ENCODE results near the gene RBM47.
A peak's percentile ranks its signal among the peaks of the same experiment; 100 is the strongest.

The RBM47 gene

DNA sequence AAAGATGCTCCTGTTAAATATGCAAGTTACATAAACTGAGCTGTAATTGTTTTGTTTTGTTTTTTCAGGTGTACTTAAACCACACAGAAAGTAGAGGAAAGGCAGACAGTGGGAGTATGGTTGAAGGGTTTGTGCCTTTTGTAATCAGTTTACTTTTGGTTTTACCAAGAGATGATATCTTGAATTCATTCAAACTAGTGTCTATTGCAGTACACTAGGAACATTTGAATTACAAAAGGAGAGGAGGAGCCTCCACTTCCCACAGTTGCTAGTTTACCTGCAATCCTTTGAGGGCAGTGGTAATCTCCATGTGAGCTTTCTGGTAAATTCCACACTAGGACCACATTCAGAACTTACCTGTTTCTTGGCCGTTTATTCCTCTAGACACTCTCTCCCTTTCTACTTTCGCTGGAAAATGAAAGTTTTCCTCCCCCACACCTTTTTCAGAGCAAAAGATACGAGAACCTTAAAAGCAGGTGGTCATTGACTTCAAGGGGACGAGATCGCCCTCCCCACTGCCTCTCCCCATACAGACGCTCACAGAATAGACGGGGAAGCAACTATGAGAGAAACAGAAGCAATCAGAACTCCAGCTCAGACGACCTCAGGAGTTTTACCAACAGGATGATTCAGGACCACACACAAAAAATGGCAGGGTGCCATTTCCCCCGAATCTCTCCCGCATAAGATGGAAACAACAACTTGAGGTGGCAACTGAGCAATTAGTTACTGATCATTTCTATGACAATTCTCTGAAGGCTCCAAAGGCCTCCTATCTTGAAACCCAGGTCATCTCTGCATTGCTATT lies 3.3 kb downstream of the RBM47 start:
- DNase-seq: no peak
- intact Hi-C loops (cut with DNase I): no loop called here

DNA sequence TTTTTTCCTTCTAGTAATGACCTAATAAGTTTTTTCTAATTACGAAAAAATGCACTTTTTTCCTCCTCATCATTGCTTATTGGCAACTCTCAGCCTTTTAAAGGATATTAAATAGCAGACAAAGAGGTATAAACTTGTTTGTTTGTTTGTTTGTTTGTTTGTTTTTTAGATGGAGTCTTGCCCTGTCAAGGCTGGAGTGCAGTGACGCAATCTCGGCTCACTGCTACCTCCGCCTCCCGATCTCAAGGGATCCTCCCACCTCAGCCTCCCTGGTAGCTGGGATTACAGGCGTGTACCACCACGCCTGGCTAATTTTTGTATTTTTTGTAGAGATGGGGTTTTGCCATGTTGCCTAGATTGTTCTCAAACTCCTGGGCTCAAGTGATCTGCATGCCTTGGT lies 6.0 kb downstream of the RBM47 start:
- no peak for DNase-seq
- intact Hi-C loops (cut with DNase I): no loop called here

DNA sequence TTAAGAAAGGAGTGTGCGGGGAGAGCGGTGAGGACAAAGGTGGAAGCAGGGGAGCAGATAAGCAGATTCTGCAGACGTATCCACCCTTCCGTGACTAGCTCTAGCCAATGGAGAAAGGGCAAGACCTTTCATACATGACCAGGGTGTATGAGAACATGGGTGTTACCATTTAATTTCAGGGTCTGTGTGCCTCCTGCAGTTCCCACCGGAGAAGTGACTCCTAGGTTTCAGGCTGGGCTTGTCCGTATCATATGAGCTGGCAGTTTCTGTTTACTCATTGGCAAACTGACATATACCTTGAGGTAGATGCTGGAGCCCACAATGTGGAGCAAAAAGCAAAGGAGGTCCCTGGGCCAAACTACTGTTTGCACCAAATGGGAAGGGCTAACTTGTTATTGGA lies 6.8 kb downstream of the RBM47 start:
- intact Hi-C loops (cut with DNase I): no loop called here
- DNase-seq: no peak

DNA sequence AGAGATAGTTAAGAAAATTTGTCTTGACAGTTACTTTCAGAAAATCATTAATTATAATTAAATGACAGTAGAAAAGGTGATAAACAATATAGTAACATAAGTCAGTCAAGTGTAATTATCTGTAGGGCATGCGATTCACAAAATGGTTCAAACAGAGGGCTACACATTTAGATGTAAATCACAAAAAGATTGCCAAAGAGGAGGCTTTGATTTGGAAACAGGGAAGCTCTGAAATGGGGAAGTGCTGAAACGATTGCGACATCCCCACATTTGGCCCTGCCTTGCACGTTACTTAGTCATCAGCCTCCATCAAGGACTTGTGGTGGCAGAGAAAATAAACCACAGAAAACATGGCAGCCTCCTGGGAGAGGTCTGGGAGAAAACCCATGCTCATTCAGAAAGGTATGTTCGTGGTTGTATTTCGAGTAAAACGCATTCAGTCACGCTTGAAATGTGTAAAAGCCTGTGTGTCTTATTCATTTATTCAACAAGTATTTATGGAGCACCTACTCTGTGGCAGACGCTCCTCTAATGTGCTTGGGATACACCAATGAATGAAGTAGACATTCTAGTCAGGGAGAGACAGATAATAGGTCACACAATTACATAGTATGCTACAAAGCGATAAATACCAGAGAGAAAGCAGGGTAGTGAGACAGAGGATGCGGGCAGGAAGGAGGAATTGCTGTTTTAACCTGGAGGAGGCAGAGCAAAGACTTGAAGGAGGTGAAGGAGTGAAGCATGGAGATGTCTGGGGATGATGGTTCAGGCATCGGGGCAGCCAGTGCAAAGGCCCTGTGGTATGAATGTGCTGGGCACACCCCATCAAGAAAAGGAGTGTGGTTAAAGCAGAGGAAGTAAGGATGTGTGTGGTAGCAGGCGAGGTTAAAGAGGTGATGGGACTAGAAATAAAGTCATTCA lies 7.8 kb downstream of the RBM47 start:
- intact Hi-C loops (cut with DNase I): no loop called here
- peak in 2 of 10 donors; percentile 6 to 34 for DNase-seq

DNA sequence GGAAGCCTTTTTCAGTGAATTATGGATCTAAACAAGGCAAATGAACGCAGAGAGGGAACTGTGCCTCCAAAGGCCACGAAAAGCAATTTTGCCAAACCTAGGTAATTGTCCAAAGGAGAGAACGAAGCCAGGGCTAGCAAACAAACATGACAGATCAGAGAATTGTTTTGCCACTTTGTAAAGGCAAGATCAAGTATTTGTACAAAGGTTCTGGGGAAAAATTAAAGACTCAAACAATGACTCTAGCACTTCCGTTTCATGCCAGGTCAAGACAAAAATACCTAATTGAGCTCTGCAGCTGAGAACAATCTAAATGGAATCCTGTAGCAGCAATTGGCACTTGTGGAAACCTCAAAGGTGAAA lies 8.5 kb downstream of the RBM47 start:
- no peak for DNase-seq
- intact Hi-C loops (cut with DNase I): no loop called here

DNA sequence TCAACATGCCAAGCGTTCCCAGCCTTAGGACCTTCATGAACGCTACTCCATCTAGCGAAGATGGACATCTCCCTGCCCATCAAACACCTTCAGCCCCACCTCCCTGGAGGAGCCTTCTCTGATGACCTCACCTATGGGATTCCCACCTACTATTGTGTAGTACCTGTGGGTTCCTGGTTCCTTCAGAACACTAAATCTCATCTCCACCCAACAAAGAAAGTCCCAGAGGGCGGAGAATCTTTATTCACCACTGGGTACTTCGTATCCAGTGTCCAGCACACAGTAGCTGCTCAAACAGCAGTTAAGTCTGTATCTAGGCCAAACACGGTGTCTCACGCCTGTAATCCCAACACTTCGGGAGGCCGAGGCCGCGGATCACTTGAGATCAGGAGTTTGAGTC lies 10.1 kb downstream of the RBM47 start:
- DNase-seq: no peak
- intact Hi-C loops (cut with DNase I): no loop called here

DNA sequence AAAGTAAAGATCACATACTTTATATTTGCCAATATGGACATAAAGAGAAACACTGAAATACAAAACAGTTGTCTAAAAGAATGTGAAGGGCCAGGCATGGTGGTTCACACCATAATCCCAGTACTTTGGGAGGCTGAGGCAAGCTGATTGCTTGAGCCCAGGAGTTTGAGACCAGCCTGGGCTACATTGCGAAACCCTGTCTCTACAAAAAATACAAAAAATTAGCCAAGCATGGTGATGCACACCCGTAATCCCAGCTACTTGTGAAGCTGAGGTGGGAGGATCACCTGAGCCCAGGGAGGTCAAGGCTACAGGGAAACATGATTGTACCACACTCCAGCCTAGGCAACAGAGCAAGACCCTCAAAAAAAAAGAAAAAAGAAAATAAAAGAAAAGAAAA lies 11.8 kb downstream of the RBM47 start:
- intact Hi-C loops (cut with DNase I): no loop called here
- no peak for DNase-seq

DNA sequence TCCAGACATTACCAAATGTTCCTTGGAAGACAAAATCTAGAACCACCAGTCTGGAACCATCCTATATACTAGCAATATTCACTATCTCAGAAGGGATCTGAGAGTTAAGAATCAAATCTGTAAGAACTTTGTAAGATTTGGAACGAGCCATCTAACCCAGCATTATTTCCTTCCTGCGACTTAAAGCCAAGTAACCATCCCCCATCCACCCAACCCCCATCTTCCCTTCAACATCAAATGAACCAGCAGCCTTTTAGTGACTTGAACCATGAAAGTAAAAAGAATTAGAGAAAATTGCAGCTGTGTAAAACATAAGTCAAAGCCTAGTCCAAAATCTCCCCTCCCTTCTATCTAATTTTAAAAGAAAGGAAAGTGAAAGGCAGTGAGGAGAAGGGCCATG lies 15.6 kb downstream of the RBM47 start:
- intact Hi-C loops (cut with DNase I): no loop called here
- DNase-seq: no peak

DNA sequence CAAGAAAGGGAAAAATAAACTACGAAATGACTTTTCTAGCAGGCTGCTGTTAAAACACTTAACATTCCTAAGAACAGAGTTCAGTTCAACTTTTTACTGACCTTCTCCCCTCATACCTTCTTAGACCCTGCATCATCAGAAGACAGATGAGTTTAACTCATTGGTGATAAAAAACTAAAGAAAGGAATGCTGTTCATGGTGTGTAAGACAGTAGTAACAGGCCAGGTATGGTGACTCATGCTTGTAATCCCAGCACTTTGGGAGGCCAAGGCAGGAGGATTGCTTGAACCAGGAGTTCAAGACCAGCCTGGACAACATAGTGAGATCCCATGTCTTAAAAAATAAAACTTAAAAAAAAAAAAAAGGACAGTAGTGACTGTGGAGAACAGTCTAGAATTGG lies 16.2 kb downstream of the RBM47 start:
- intact Hi-C loops (cut with DNase I): no loop called here

DNA sequence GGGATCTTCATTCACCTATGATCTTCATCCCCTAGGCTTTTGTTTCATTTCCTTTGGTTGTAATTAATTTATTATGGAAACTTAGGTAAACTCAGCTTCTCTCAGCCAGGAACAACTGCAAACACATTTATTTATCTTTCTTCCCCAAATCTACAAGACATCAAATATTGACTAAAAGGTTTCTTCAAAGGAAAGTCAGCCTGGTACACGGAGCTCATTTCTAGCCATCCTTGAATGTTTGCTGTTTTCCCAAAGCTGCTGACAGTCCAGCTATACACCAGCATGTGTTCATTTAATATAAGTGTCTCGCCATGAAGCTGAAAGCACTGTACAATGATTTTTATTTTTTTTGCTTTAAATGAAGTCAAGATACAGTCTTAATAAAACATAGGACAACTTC lies 16.8 kb downstream of the RBM47 start:
- no peak for DNase-seq
- intact Hi-C loops (cut with DNase I): no loop called here

More for the DNA sequence above, 16.2 kb downstream of the RBM47 start:
- no peak for DNase-seq

DNA sequence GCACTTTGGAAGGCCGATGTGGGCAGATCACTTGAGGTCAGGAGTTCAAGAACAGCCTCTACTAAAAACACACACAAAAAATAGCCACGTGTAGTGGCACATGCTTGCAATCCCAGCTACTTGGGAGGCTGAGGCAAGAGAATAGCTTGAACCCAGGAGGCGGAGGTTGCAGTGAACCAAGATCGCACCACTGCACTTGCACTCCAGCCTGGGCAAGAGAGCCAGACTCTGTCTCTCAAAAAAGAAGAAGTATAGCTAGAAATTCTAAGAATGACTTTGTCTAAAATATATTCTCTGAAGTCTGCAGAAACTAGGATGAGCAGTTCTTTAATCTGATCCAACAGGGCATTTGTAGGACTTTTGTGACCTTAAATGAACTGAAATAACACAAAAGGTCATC lies 17.4 kb downstream of the RBM47 start:
- DNase-seq: no peak
- intact Hi-C loops (cut with DNase I): no loop called here

DNA sequence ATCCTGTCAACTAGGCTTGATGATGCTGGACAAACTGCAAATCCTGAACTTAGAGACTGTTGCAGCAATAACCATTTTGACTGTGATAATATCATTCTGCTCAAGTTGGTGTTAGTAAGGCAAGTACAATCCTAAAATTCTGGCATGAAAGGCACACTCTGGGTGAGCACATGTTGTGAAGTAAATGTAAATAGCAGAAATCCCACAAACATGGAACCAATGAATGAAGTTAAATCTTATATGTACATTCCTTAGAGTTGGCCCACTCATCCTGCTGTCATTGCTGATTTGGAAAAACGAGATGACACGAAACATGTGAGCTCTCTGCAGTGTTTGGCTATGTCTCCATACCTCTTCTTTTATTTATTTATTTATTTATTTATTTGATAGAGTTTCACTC lies 21.0 kb downstream of the RBM47 start:
- intact Hi-C loops (cut with DNase I): no loop called here
- no peak for DNase-seq

DNA sequence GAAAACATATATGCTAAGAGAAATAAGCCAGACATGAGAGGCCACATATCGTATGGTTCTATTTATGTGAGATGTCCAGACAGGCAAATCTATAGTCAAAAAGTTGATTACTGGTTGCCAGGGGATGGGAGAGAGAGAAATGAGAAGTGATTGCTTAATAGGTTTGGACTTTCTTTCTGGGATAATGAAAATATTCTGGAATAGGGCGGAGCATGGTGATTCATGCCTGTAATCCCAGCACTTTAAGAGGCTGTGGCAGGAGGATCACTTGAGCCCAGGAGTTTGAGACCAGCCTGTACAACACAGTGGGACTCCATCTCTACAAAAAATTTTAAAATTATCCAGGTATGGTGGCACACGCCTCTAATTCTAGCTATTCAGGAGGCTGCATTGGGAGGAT lies 22.4 kb downstream of the RBM47 start:
- intact Hi-C loops (cut with DNase I): no loop called here
- DNase-seq: no peak

DNA sequence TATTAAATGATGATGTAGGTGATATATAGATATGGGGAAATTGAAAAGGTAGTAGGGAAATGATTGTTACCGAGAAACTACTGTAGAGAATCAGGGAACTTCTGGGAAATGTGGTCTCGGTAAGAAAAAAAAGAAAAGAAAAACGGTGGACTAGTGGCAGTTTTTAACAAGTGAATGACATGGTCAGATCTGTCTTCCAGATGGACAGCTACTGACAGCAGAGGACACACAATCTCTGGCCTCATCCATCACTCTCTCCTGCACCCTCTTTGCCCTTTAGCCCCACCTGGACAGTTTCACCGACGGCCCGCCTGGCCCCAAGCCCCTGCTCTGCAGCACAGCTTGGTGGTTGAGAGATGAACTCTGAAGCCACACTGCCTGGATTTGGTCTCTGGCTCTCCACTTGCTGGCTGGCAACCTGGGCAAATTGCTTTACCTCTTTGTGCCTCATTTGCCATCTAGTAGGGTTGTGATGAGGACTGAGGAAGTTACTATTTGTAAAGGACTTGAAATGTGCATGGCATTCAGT lies 23.4 kb downstream of the RBM47 start:
- DNase-seq: no peak
- intact Hi-C loops (cut with DNase I): no loop called here

DNA sequence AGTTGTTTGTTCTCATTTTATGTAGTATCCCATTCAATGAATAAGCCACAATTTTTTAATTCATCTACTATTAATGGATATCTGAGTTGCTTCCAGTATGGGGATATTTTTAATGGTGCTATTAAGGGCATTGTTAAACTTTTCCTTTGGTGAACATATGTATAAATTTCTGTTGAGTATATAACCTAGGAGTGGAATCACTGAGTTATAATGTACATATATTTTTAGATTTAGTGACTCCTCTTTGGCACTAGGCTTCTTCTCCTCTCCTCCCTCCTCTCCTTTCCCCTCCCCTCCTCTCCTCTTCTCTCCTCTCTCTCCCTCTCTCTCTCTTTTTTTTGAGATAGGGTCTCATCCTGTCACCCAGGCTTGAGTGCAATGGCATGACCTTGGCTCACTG lies 26.4 kb downstream of the RBM47 start:
- intact Hi-C loops (cut with DNase I): no loop called here
- DNase-seq: no peak

DNA sequence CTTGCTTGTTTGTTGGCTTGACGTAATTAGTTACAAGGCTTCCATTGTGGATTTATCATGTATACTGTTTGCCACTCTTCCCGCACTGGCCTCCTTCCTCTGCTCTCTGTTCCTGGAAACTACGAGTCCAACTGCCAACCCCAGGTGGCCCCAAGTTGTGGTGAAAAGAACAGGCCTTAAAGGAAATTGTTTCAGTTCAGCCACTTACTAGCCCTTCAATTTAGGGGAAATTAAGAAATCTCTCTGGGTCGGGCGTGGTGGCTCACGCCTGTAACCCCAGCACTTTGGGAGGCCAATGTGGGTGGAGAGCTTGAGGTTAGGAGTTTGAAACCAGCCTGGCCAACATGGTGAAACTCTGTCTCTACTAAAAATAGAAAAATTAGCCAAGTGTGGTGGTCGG lies 28.0 kb downstream of the RBM47 start:
- intact Hi-C loops (cut with DNase I): no loop called here
- no peak for DNase-seq

DNA sequence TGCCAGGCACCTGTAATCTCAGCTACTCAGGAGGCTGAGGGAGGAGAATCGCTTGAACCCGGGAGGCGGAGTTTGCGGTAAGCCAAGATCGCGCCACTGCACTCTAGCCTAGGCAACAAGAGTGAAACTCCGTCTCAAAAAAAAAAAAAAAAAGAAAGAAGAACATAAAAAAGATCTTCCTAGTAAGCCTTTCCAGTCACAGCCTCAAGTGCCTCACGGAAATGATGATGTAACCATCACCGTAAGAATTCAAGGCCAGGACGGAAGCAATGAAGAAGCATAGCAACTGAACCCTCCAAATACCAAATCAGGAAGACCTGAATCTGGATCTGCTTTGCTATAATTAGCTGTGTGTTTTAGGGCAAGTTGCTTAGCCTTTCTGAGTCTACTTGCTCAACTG lies 28.8 kb downstream of the RBM47 start:
- no peak for DNase-seq
- intact Hi-C loops (cut with DNase I): no loop called here

DNA sequence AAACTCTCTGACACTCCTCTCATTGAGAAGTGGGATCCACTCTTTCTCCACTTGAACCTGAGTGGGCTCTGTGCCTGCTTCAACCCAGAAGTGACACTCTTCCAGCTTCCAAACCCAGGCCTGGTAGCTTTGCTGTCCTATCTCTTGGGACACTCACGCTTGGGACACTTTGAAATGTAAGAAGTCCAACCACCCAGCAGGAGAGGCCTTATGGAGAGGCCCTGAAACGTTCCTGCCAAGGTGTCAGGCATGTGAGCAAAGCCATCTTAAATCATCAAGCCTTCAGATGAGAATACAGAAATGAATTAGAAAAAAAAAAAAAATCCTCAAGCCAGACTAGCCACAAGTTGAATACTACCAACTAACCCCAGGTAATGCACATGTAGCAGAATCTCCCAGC lies 30.2 kb downstream of the RBM47 start:
- intact Hi-C loops (cut with DNase I): no loop called here
- no peak for DNase-seq

DNA sequence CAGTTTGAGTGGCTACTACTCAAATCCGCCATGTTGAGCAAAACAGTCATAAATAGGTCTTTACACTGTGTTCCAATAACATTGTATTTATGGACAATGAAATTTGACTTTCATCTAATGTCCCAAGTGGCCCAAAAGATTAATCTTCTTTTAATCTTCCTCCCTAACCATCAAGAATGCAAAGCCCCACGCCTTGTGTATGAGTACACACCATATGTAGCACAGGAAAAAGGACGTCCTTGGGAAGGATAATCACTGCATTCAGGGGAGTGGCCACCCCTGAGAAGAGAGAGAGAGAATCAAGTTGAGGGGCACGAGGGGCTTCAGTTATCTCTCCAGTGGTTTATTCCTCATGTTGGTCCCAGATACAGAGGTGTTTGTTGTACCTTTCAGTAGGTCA lies 33.1 kb downstream of the RBM47 start:
- DNase-seq: no peak
- intact Hi-C loops (cut with DNase I): no loop called here

DNA sequence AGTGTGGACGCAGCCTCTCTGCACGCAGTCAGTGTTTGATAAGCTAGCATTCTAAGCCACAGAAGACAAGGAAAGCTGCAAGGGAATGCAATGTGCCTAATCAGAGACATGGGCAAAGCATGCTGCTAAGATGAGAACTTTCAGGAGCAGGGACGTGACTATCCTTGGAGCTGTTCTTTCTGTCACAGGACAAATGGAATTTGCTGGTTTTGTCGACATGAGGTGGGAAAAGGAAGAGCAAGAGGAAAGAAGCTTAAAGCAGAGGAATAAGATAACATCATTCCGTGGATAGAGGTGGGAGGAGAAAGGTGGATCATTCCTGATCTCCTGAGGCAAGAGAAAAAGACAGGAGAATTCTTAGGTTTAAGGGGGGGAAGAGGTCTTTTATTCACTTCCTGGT lies 33.7 kb downstream of the RBM47 start:
- intact Hi-C loops (cut with DNase I): no loop called here
- DNase-seq: no peak

DNA sequence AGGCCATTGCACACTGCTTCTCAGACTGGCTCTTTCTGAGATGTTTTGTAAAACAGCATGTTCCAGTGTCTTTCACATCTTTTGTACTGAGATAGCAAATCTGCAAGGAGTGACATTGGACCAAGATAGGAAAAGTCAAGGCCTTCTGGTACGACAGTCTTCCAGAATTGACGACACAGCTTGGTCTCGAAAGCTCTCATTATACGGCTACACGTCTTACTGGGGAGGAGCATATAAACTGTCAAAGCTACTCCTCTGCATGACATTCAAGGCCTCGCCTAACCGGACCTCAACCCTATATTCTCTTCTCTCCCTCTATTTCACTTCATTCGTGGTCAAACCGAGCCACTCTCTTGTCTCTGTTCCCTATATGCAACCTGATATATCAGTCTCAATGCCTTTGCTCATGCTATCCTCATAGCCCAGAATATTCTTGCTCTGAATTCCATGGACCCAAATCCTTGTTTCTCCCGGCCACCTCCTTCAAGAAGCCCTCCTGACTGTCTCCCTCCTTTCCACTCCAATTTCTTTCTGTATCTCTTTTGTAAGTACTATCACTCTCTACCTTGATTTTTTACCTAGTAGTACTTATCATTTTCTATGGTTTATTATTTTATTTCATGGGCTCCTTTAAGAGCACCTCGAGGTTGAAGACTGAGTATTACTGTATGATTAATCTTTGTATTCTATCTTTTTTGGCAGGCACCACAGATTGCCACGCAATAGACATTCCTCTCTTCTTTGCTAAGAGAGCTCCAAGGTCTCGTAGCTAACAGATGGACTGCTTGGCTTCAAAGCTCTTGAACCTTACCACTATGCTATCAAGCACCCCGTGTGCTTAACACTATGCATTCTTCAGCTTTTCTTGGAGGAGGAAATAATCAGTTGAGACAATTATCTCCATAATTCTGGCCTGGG lies 35.1 kb downstream of the RBM47 start:
- DNase-seq: no peak
- intact Hi-C loops (cut with DNase I): no loop called here

All from posterior cingulate gyrus (tissue), 11 donors.